ENCODE data around the gene KIAA1671.

Gene KIAA1671

DNA sequence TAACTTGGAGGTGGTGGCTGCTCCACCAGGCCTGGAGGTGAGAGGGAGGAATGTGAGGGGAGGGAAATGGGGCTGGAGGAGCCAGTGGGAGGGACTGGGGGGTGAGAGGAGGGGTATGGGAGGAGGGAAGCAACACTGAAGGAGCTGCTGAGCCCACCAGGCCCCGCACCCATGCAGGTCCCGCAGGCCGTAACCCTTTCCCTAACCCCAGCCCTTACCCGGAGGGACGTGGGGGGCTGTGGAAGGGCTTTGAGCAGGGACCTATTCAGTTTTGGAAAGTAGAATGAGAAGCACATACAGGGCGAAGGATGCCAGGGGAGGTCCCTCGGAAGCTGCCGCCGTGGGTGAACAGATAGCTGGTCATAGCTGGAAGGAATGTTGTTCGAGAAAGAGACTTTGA, 213.3 kb downstream of the KIAA1671 start:
- H3K9me3 Mint-ChIP-seq = no peaks in the 10 kb centered on the region
- no peaks in the 10 kb centered on the region for H3K36me3 Mint-ChIP-seq (ENCODE audit: low read depth)
- no peak overlapping the region for H3K27ac Mint-ChIP-seq
- H3K27me3 Mint-ChIP-seq (ENCODE audit: low read depth) = no peaks in the 10 kb centered on the region
- H3K4me1 Mint-ChIP-seq (ENCODE audit: low read depth) = no peaks in the 10 kb centered on the region
- no peak overlapping the region for H3K4me3 Mint-ChIP-seq
- no peak for DNase-seq (ENCODE audit: low spot score)

DNA sequence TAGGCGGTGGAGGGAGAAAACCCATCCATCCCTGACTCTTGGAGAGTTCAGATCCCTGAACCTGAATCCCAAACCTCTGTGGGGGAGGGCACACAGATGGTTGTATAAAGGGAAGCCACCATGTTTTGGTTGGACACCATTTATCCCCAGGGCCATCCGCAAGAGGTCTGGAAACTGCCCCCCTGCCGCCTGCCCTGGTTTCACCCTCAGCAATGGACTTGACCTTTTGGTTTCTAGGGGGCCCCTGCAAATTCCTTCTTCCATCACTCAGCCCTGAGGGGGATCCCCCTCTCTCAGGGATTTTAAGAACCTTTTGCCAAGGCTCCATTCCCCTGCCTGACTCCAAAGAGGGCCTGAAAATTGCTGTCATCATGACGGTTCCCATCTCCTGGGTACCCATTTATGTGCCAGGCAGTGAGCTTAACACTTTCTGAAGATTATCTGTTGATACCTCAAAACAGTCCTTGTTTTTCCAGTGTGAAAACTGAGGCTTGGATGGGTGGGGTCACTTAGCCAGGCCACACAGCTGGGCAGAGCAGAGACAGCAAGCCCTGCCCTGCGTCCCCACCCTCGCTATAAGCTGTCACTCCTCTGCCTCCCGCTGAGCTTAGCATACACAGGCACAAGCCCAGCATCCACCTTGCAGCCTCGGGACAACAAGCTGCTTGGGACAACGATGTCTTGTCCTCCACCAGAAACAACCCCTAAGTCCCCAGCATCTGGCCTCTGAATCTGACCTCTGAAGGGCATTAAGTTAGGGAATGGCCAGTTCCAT, 213.9 kb downstream of the KIAA1671 start:
- no peaks in the 10 kb centered on the region for H3K36me3 Mint-ChIP-seq (ENCODE audit: low read depth)
- H3K27ac Mint-ChIP-seq = no peak overlapping the region
- H3K9me3 Mint-ChIP-seq = no peaks in the 10 kb centered on the region
- DNase-seq (ENCODE audit: low spot score) = no peak
- H3K27me3 Mint-ChIP-seq (ENCODE audit: low read depth) = no peaks in the 10 kb centered on the region
- no peak overlapping the region for H3K4me3 Mint-ChIP-seq
- H3K4me1 Mint-ChIP-seq (ENCODE audit: low read depth) = no peaks in the 10 kb centered on the region

DNA sequence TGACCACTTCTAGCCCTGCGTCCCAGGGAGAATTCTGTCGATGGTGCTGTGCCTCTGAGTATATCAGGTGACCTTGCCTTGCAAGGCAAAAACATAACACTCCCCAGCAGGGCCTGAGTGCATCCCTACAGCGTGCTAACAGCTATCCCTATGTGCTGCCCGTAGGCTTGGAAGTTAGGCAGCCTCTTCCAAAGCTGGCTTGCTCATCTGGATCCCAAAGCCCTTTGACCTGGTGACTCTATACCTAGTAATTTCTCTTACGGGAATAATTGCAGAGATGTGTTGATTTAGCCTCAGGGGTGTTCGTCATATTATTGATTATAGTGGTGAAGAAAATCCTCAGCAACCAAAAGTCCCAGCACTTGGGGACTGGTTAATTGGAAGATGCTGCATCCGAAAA, 214.6 kb downstream of the KIAA1671 start:
- no peak overlapping the region for H3K4me3 Mint-ChIP-seq
- H3K4me1 Mint-ChIP-seq (ENCODE audit: low read depth) = no peaks in the 10 kb centered on the region

GRCh38 chr22:25167834-25168601, 215.5 kb downstream of the KIAA1671 start:
- no peak overlapping the region for H3K27ac Mint-ChIP-seq
- H3K4me3 Mint-ChIP-seq = no peak overlapping the region
- no peak for DNase-seq (ENCODE audit: low spot score)
- no peaks in the 10 kb centered on the region for H3K36me3 Mint-ChIP-seq (ENCODE audit: low read depth)
- no peaks in the 10 kb centered on the region for H3K4me1 Mint-ChIP-seq (ENCODE audit: low read depth)
- H3K27me3 Mint-ChIP-seq (ENCODE audit: low read depth) = no peaks in the 10 kb centered on the region
- H3K9me3 Mint-ChIP-seq = no peaks in the 10 kb centered on the region

More for the DNA sequence above, 214.6 kb downstream of the KIAA1671 start:
- H3K9me3 Mint-ChIP-seq = no peaks in the 10 kb centered on the region
- H3K36me3 Mint-ChIP-seq (ENCODE audit: low read depth) = no peaks in the 10 kb centered on the region
- DNase-seq (ENCODE audit: low spot score) = no peak
- no peak overlapping the region for H3K27ac Mint-ChIP-seq
- no peaks in the 10 kb centered on the region for H3K27me3 Mint-ChIP-seq (ENCODE audit: low read depth)

GRCh38 chr22:25169278-25170031, 216.9 kb downstream of the KIAA1671 start:
- Mint-ChIP-seq H3K4me1 (ENCODE audit: low read depth) (no peaks in the 10 kb centered on the region), H3K9me3 (no peaks in the 10 kb centered on the region), H3K4me3 (no peak overlapping the region), H3K27ac (no peak overlapping the region), H3K36me3 (ENCODE audit: low read depth) (no peaks in the 10 kb centered on the region), H3K27me3 (ENCODE audit: low read depth) (no peaks in the 10 kb centered on the region)
- DNase-seq (ENCODE audit: low spot score) = no peak

DNA sequence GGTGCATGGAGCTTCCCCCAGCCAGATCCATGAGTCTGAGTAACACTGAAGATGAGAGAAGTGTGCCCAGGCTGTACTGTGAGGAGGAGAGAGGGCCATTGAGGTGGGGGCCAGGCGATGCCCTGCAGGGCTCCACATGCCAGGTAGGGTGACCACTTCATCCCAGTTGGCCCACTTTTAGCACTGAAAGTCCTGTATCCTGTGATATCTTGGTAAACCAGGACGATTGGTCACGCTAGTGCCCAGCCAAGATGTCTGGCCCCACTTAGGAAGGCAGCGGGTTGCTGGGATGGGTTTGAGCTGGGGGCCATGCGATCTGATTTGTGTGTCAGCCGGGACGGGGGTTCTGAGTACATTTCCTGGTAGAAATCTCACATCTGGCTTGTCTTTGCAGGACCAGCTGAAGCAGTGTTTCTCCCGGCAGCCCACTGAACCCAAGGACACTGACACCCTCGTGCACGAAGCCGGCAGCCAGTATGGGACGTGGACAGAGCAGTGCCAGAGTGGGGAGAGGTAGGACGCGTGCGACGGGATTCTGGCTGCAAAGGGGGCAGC, 218.0 kb downstream of the KIAA1671 start:
- Mint-ChIP-seq H3K9me3 (no peaks in the 10 kb centered on the region), H3K4me1 (ENCODE audit: low read depth) (no peaks in the 10 kb centered on the region), H3K27me3 (ENCODE audit: low read depth) (no peaks in the 10 kb centered on the region), H3K27ac (no peak overlapping the region), H3K4me3 (no peak overlapping the region), H3K36me3 (ENCODE audit: low read depth) (peaks cover 3% of the 10 kb centered on the region)
- no peak for DNase-seq (ENCODE audit: low spot score)

- DNase-seq (ENCODE audit: low spot score) = peak; percentile 6
- no peaks in the 10 kb centered on the region for H3K27me3 Mint-ChIP-seq (ENCODE audit: low read depth)
- H3K27ac Mint-ChIP-seq = no peak overlapping the region
- H3K36me3 Mint-ChIP-seq (ENCODE audit: low read depth) = peaks cover 7% of the 10 kb centered on the region
- H3K9me3 Mint-ChIP-seq = no peaks in the 10 kb centered on the region
- no peaks in the 10 kb centered on the region for H3K4me1 Mint-ChIP-seq (ENCODE audit: low read depth)
- H3K4me3 Mint-ChIP-seq = no peak overlapping the region
These were observed 219.6 kb downstream of the KIAA1671 start for GRCh38 chr22:25172153-25172552.

DNA sequence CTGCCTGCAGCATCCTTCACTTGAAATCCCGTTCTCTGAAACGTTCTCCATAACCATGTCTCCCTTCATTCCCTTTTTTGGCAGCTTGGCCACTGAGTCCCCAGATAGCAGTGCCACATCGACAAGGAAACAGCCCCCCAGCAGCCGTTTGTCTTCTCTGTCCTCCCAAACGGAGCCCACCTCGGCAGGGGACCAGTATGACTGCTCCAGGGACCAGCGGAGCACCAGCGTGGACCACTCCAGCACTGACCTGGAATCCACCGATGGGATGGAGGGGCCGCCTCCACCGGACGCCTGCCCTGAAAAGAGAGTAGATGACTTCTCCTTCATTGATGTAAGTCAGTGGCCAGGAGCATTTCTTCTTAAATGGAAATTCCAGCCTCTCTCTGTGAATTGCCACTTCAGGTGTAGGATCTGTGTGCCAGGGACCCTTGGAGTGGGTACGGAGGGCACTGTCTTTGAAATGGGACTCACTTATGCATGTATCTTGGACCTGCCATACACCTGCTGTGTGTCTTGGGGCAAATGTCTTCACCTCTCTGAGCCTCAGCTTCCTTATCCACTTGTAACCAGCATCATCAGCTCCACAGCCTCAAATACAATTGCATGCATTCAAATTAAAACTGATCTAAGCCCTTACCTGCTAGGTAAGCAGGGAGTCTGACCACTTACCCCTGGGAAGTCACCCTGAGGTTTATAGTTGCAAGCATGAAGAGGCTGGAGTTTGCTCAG, 221.8 kb downstream of the KIAA1671 start:
- no peak for DNase-seq (ENCODE audit: low spot score)
- Mint-ChIP-seq H3K4me3 (no peak overlapping the region), H3K27me3 (ENCODE audit: low read depth) (no peaks in the 10 kb centered on the region), H3K4me1 (ENCODE audit: low read depth) (no peaks in the 10 kb centered on the region), H3K27ac (no peak overlapping the region), H3K9me3 (peaks cover under 1% of the 10 kb centered on the region), H3K36me3 (ENCODE audit: low read depth) (peaks cover 18% of the 10 kb centered on the region)

- Mint-ChIP-seq H3K4me3 (no peak overlapping the region), H3K4me1 (ENCODE audit: low read depth) (no peaks in the 10 kb centered on the region), H3K27ac (no peak overlapping the region), H3K9me3 (peaks cover 7% of the 10 kb centered on the region), H3K27me3 (ENCODE audit: low read depth) (no peaks in the 10 kb centered on the region), H3K36me3 (ENCODE audit: low read depth) (peaks cover 24% of the 10 kb centered on the region)
- no peak for DNase-seq (ENCODE audit: low spot score)
These were observed 222.4 kb downstream of the KIAA1671 start for GRCh38 chr22:25174888-25175411.

GRCh38 chr22:25176175-25176574, 223.7 kb downstream of the KIAA1671 start:
- Mint-ChIP-seq H3K27ac (no peak overlapping the region), H3K9me3 (peaks cover 8% of the 10 kb centered on the region), H3K27me3 (ENCODE audit: low read depth) (no peaks in the 10 kb centered on the region), H3K4me3 (no peak overlapping the region), H3K36me3 (ENCODE audit: low read depth) (peaks cover 26% of the 10 kb centered on the region), H3K4me1 (ENCODE audit: low read depth) (no peaks in the 10 kb centered on the region)
- DNase-seq (ENCODE audit: low spot score) = no peak

- Mint-ChIP-seq H3K36me3 (ENCODE audit: low read depth) (peaks cover 26% of the 10 kb centered on the region), H3K9me3 (peaks cover 8% of the 10 kb centered on the region), H3K4me1 (ENCODE audit: low read depth) (no peaks in the 10 kb centered on the region), H3K27ac (no peak overlapping the region), H3K27me3 (ENCODE audit: low read depth) (no peaks in the 10 kb centered on the region), H3K4me3 (no peak overlapping the region)
- DNase-seq (ENCODE audit: low spot score) = no peak
These were observed 224.3 kb downstream of the KIAA1671 start for GRCh38 chr22:25176799-25177198.

DNA sequence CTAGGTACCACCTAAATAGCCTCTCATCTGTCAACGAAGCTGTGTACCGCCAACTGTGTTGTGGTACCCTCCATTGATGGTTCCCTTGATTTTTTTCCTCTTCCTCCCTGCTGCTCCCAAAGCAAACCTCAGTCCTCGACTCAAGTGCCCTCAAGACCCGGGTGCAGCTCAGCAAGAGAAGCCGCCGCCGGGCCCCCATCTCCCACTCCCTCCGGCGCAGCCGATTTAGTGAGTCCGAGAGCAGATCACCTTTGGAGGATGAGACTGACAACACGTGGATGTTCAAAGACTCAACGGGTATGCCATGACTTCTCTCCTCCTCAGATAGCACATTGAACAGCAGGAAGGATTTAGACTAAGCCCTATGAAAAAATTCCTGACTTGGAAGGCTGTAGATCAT, 224.7 kb downstream of the KIAA1671 start:
- Mint-ChIP-seq H3K27ac (no peak overlapping the region), H3K4me1 (ENCODE audit: low read depth) (no peaks in the 10 kb centered on the region), H3K27me3 (ENCODE audit: low read depth) (no peaks in the 10 kb centered on the region), H3K36me3 (ENCODE audit: low read depth) (peaks cover 28% of the 10 kb centered on the region), H3K4me3 (no peak overlapping the region), H3K9me3 (peaks cover 8% of the 10 kb centered on the region)
- no peak for DNase-seq (ENCODE audit: low spot score)

GRCh38 chr22:25177895-25178294, 225.4 kb downstream of the KIAA1671 start:
- no peaks in the 10 kb centered on the region for H3K27me3 Mint-ChIP-seq (ENCODE audit: low read depth)
- H3K4me3 Mint-ChIP-seq = no peak overlapping the region
- no peaks in the 10 kb centered on the region for H3K4me1 Mint-ChIP-seq (ENCODE audit: low read depth)
- no peak overlapping the region for H3K27ac Mint-ChIP-seq
- DNase-seq (ENCODE audit: low spot score) = no peak
- H3K9me3 Mint-ChIP-seq = peaks cover 8% of the 10 kb centered on the region
- H3K36me3 Mint-ChIP-seq (ENCODE audit: low read depth) = peaks cover 29% of the 10 kb centered on the region

Data from T-helper 2 cell treated with Interferon-gamma antibody and Interleukin-4, amounts not matched to agents 5 μg/mL and 100 μg/mL, for 36 hours (primary cell).